Common myeloid progenitor, CD34-positive (primary cell): ENCODE measurements around the gene ZPR1.

Source experiments
- CTCF ChIA-PET: fragments of 350-600 bp; sonication (Branson Sonifier 250); formaldehyde crosslinking; loops from one replicate; lab custom pipeline; 2021; ENCODE audit warnings: antibody characterized with exemption; lab: Charles Lee
- POLR2A ChIA-PET: fragments of 350-600 bp; sonication (Branson Sonifier 250); formaldehyde crosslinking; loops from one replicate; lab custom pipeline; 2021; ENCODE audit warnings: antibody characterized with exemption; lab: Charles Lee
- DNase-seq, 3 donors: peaks; one replicate each; pipeline versions ENCODE4 v3.0.0 to v3.0.0-alpha.2; 2013
- H3K27ac ChIP-seq, 2 experiments: 1 replicate in 1 of 2; 2 replicates in 1 of 2; pipeline ENCODE4 v1.7.0; 2013; ENCODE audit warnings: inconsistent platforms in 2 of 2, low read length in 2 of 2, mild to moderate bottlenecking in 2 of 2, low read depth in 1 of 2, moderate library complexity in 1 of 2; ENCODE audit not compliant: severe bottlenecking in 2 of 2, insufficient read depth in 1 of 2, poor library complexity in 1 of 2
- H3K27me3 ChIP-seq, 5 experiments: replicated peaks in 2 of 5; 1 replicate in 3 of 5; 2 replicates in 2 of 5; pipeline versions ENCODE4 v1.6.1 to v1.7.0; 2013; ENCODE audit warnings: low read length in 4 of 5, mild to moderate bottlenecking in 2 of 5, moderate library complexity in 2 of 5, inconsistent platforms in 1 of 5; ENCODE audit not compliant: insufficient read depth in 5 of 5, control insufficient read depth in 4 of 5
- H3K36me3 ChIP-seq, 4 experiments: 1 replicate in 2 of 4; 2 replicates in 2 of 4; pipeline versions ENCODE4 v1.6.1 to v1.7.0; 2013; ENCODE audit warnings: low read length in 3 of 4, control low read depth in 1 of 4, mild to moderate bottlenecking in 1 of 4; ENCODE audit not compliant: control insufficient read depth in 4 of 4, insufficient read depth in 4 of 4
- H3K4me1 ChIP-seq, 4 experiments: 1 replicate in 3 of 4; 2 replicates in 1 of 4; pipeline versions ENCODE4 v1.6.1 to v1.7.1; 2013; ENCODE audit warnings: low read length in 3 of 4, mild to moderate bottlenecking in 3 of 4, control low read depth in 1 of 4, inconsistent platforms in 1 of 4, moderate library complexity in 1 of 4; ENCODE audit not compliant: control insufficient read depth in 4 of 4, insufficient read depth in 4 of 4; ENCODE audit errors: control extremely low read depth in 1 of 4
- H3K4me3 ChIP-seq, 7 experiments: 1 replicate in 4 of 7; 2 replicates in 3 of 7; pipeline versions ENCODE4 v1.5.1 to v1.7.0; 2013; ENCODE audit warnings: mild to moderate bottlenecking in 7 of 7, low read length in 6 of 7, moderate library complexity in 6 of 7, inconsistent platforms in 2 of 7, low read depth in 2 of 7, control low read depth in 1 of 7; ENCODE audit not compliant: insufficient read depth in 4 of 7, control insufficient read depth in 1 of 7; ENCODE audit errors: extremely low read depth in 1 of 7
- H3K9me3 ChIP-seq, 5 experiments: 1 replicate in 4 of 5; 2 replicates in 1 of 5; pipeline versions ENCODE4 v1.6.1 to v1.7.1; 2013; ENCODE audit warnings: low read length in 4 of 5, mild to moderate bottlenecking in 2 of 5, inconsistent platforms in 1 of 5, low read depth in 1 of 5, moderate library complexity in 1 of 5; ENCODE audit not compliant: control insufficient read depth in 4 of 5, insufficient read depth in 2 of 5; ENCODE audit errors: control extremely low read depth in 1 of 5
- WGBS: methylation state at CpG from one replicate; pipeline ENCODE4 v1.1.5; 2013; ENCODE audit not compliant: insufficient coverage; 5-methylcytosine and 5-hydroxymethylcytosine counted together

The ZPR1 gene

GRCh38 chr11:116730241-116730561 lies 57.6 kb downstream of the ZPR1 start:
- H3K4me3 ChIP-seq: no peak overlapping the region
- ChIA-PET CTCF (interaction anchor here (1.2 kb wide), 1 partner anchor 19 kb away, joined by 3 read pairs; no protein-coding TSS in a partner anchor), POLR2A (no interaction called here)
- no peaks in the 10 kb centered on the region for H3K36me3 ChIP-seq
- no peak overlapping the region for H3K27ac ChIP-seq
- H3K4me1 ChIP-seq: peaks cover 0 to 22% (median 15%) of the 10 kb centered on the region in 4 experiments
- 94% methylated on average over 5 of the region's 10 CpGs for WGBS
- H3K27me3 ChIP-seq: peaks cover 0 to 9% (median 2%) of the 10 kb centered on the region in 5 experiments
- H3K9me3 ChIP-seq: no peaks in the 10 kb centered on the region
- no peak for DNase-seq

- Histone ChIP-seq H3K4me1 (peaks cover 0 to 22% (median 15%) of the 10 kb centered on the region in 4 experiments), H3K27ac (no peak overlapping the region), H3K4me3 (no peak overlapping the region), H3K27me3 (peaks cover 0 to 9% (median 2%) of the 10 kb centered on the region in 5 experiments), H3K36me3 (no peaks in the 10 kb centered on the region), H3K9me3 (no peaks in the 10 kb centered on the region)
- WGBS: 89% methylated on average over 5 of the region's 8 CpGs
- DNase-seq: no peak
- ChIA-PET POLR2A (interaction anchor here (1.0 kb wide), 1 partner anchor 9 kb away, joined by 4 read pairs; no protein-coding TSS in a partner anchor), CTCF (interaction anchor here (1.2 to 1.8 kb wide), 3 partner anchors 12 to 380 kb away, joined by 3 to 6 read pairs (median 4); no protein-coding TSS in a partner anchor)
Observed at GRCh38 chr11:116729501-116730240, 58.2 kb downstream of the ZPR1 start.

GRCh38 chr11:116727990-116728389 lies 59.8 kb downstream of the ZPR1 start:
- H3K27me3 ChIP-seq: peaks cover 0 to 9% (median 2%) of the 10 kb centered on the region in 5 experiments
- H3K4me3 ChIP-seq: no peak overlapping the region
- no peak overlapping the region for H3K27ac ChIP-seq
- peaks cover 0 to 6% (median under 1%) of the 10 kb centered on the region in 4 experiments for H3K4me1 ChIP-seq
- ChIA-PET CTCF (interaction anchor here (0.7 to 1.8 kb wide), 3 partner anchors 10 to 37 kb away, joined by 3 to 4 read pairs (median 3); no protein-coding TSS in a partner anchor), POLR2A (interaction anchor here (0.6 kb wide), 1 partner anchor 853 kb away, joined by 4 read pairs; no protein-coding TSS in a partner anchor)
- no peaks in the 10 kb centered on the region for H3K36me3 ChIP-seq
- WGBS: 97% methylated on average over 6 of the region's 6 CpGs
- no peak for DNase-seq
- H3K9me3 ChIP-seq: no peaks in the 10 kb centered on the region

- no peaks in the 10 kb centered on the region for H3K4me1 ChIP-seq
- H3K9me3 ChIP-seq: no peaks in the 10 kb centered on the region
- CTCF ChIA-PET: no interaction called here
- H3K4me3 ChIP-seq: no peak overlapping the region
- POLR2A ChIA-PET: no interaction called here
- no peak for DNase-seq
- no peak overlapping the region for H3K27ac ChIP-seq
- WGBS: 81% methylated on average over 16 of the region's 19 CpGs
- H3K27me3 ChIP-seq: peaks cover 0 to 9% (median 2%) of the 10 kb centered on the region in 5 experiments
- H3K36me3 ChIP-seq: no peaks in the 10 kb centered on the region
Observed at GRCh38 chr11:116725434-116726221, 62.2 kb downstream of the ZPR1 start.

GRCh38 chr11:116724813-116725212 lies 63.0 kb downstream of the ZPR1 start:
- Histone ChIP-seq H3K36me3 (no peaks in the 10 kb centered on the region), H3K4me1 (no peaks in the 10 kb centered on the region), H3K27ac (no peak overlapping the region), H3K9me3 (no peaks in the 10 kb centered on the region), H3K27me3 (peaks cover 0 to 9% (median 2%) of the 10 kb centered on the region in 5 experiments), H3K4me3 (no peak overlapping the region)
- no peak for DNase-seq
- ChIA-PET POLR2A (no interaction called here), CTCF (interaction anchor here (0.9 kb wide), 1 partner anchor 9 kb away, joined by 3 read pairs; no protein-coding TSS in a partner anchor)
- 95% methylated on average over 2 of the region's 6 CpGs for WGBS
